PFSK-1 (cell line): ENCODE measurements around the gene PRKCI.

Source experiments
- FOXP2 ChIP-seq: optimal IDR thresholded peaks from 2 replicates; pipeline ENCODE3; 2011; ENCODE audit warnings: borderline replicate concordance, control low read depth, inconsistent platforms; ENCODE audit not compliant: insufficient read depth; ENCODE audit errors: extremely low read length, extremely low read depth
- POLR2AphosphoS5 ChIP-seq: IDR thresholded peaks from 2 replicates; pipeline ENCODE4 v1.6.1; 2012; ENCODE audit warnings: low read depth, mild to moderate bottlenecking, control low read depth, low read length, moderate library complexity
- REST ChIP-seq, 2 experiments: IDR thresholded peaks; 2 replicates each; pipeline versions ENCODE4 v1.6.1 to v1.8.0; 2011 to 2012; ENCODE audit warnings: low read depth in 2 of 2, low read length in 2 of 2, control low read depth in 1 of 2, inconsistent platforms in 1 of 2, mild to moderate bottlenecking in 1 of 2, moderate library complexity in 1 of 2; ENCODE audit not compliant: insufficient read depth in 1 of 2
- SIN3A ChIP-seq: IDR thresholded peaks from 2 replicates; pipeline ENCODE4 v1.6.1; 2012; ENCODE audit warnings: mild to moderate bottlenecking, low read length, moderate library complexity, borderline replicate concordance; ENCODE audit not compliant: insufficient read depth
- TAF1 ChIP-seq: IDR thresholded peaks from 2 replicates; pipeline ENCODE4 v1.6.1; 2012; ENCODE audit warnings: low read length, control low read depth, borderline replicate concordance; ENCODE audit not compliant: insufficient read depth

PRKCI gene

GRCh38 chr3:170207717-170208116 is 14.5 kb upstream of the PRKCI start:
- TF ChIP-seq TAF1: no peak
- no peak for TF ChIP-seq REST (IDR thresholded peaks at IDR 0.05; ENCODE audit: insufficient read depth in 1 of 2, low read depth in 2 of 2, low read length in 2 of 2)
- no peak for TF ChIP-seq SIN3A
- TF ChIP-seq FOXP2: no peak
- no peak for TF ChIP-seq POLR2AphosphoS5

- TF ChIP-seq POLR2AphosphoS5: no peak
- TF ChIP-seq SIN3A: no peak
- TF ChIP-seq FOXP2: no peak
- TF ChIP-seq TAF1: no peak
- TF ChIP-seq REST (IDR thresholded peaks at IDR 0.05; ENCODE audit: insufficient read depth in 1 of 2, low read depth in 2 of 2, low read length in 2 of 2): no peak
These were observed 10.6 kb upstream of the PRKCI start for GRCh38 chr3:170211668-170212067.

- TF ChIP-seq TAF1 (no peak), SIN3A (no peak), FOXP2 (no peak)
These were observed 2.4 kb upstream of the PRKCI start for GRCh38 chr3:170219850-170220249.

- no peak for TF ChIP-seq FOXP2
- TF ChIP-seq REST (IDR thresholded peaks at IDR 0.05; ENCODE audit: insufficient read depth in 1 of 2, low read depth in 2 of 2, low read length in 2 of 2): no peak
- no peak for TF ChIP-seq TAF1
- no peak for TF ChIP-seq SIN3A
- no peak for TF ChIP-seq POLR2AphosphoS5
These were observed 1.4 kb upstream of the PRKCI start for GRCh38 chr3:170220871-170221270.

GRCh38 chr3:170222647-170223541 is 670 bp downstream of the PRKCI start:
- TF ChIP-seq FOXP2: no peak
- TF ChIP-seq REST (IDR thresholded peaks at IDR 0.05; ENCODE audit: insufficient read depth in 1 of 2, low read depth in 2 of 2, low read length in 2 of 2): no peak
- no peak for TF ChIP-seq POLR2AphosphoS5
- no peak for TF ChIP-seq SIN3A
- no peak for TF ChIP-seq TAF1
